ENCODE data around the gene FRMPD1.
"Not testable (repeated sequence)": the region's sequence is repeated elsewhere in the genome, so short reads cannot be mapped to it uniquely, and the experiment has no call there.

FRMPD1 gene

DNA sequence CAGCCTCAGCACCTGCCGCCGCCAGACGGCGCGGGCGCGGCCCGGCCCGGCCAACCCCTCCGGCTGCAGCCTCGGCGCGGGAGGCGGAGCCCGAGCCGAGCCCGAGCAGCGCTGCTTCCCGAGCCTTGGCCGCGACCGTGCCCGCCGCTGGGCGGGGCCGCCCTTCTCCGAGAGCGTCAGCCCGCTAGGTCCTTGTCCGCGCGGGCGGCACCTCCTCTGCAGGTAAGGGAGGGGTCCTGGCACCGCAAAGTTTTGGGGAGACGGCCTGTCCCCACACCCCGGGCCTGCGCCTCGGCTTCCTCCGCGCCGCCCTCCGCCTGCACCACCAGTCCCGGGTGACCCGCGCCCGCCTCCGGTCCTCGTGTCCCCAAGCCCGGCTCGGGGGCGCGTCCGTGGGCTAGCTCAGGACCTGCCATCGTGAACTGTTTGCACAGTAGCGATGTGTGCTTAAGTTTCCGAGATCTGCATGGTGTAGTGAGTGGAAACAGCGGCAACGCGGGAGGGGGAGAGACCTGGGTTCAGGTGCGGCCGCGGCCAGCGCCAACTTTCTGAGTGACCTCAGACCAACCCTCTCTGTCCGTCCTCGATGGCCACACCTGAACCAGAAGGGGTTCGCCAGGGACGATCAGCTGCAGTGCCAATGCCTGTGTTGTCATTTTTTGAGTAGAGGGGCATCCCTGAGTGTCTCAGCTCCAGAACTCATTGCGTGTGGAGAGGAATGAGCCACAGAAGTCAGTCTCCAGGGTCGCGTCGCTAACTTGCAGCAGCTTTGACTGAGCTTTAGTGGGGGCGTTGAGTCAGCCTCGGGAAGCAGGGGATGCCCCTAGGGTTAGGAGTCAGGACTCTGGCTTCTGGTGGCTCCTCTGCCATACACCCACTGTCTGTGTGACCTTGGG, at the start of gene FRMPD1:
Gene FRMPD1, plus strand, starts transcription at position 82 of the 896 bp plus-strand sequence. CDS start 41,688 bp downstream, outside the sequence.
- DNase-seq (ENCODE audit: low read depth), result no peak

GRCh38 chr9:37602061-37602460, 48.7 kb upstream of the FRMPD1 start:
- DNase-seq (ENCODE audit: low read depth), result not testable (repeated sequence)

- DNase-seq (ENCODE audit: low read depth), result no peak
Observed at GRCh38 chr9:37602817-37603216, 47.9 kb upstream of the FRMPD1 start.

DNA sequence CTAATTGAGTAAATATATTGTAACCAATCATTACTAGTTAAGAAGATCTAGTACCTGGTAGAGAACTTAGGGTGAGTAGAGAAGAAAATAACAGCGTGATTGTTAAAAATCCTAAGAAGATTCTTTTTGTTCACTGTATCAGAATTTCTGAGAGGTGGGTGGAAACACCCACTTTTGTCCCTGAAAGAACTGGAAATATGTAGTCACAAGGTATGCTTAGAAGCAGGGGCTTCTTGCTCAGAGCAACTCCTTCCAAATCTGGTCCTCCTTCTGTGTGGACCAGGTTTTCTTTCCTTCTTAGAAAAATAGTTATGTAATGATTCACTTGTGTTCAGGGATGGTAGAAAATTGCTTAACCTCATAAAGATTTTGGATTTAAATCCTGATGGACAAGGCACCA, 46.5 kb upstream of the FRMPD1 start:
- DNase-seq (ENCODE audit: low read depth), result no peak

- DNase-seq (ENCODE audit: low read depth), result no peak
Observed at GRCh38 chr9:37608250-37608649, 42.5 kb upstream of the FRMPD1 start.

DNA sequence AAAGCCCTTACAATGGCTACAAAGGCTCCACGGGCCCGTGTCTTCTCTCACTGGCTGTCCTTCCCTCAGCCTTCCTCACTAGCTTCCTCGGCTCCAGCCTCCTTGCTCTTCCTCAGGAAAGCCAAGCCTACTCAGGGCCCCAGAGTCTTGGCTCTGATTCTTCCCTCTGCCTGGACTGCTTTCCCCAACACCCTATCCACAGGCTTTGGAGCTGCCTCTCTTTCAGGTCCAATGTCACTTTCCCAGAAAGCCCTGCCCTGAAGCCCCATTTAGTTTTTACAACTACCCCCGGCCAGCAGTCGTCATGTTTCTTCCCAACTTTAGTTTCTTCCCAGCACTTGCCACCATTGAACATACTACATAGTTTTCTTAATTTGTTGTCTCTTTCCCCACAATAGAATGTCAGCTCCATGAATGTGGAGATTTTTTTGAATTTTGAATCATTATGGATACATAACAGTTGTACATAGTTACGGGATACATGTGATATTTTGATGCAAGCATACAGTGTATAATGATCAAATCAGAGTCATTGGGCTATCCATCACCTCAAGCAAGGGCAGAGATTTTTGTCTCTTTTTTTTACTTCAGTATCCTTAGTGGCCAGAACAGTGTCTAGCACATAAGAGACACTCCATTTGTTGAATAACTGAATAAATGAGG, 40.9 kb upstream of the FRMPD1 start:
- DNase-seq (ENCODE audit: low read depth), result no peak

GRCh38 chr9:37611014-37611413, 39.7 kb upstream of the FRMPD1 start:
- no peak for DNase-seq (ENCODE audit: low read depth)

DNA sequence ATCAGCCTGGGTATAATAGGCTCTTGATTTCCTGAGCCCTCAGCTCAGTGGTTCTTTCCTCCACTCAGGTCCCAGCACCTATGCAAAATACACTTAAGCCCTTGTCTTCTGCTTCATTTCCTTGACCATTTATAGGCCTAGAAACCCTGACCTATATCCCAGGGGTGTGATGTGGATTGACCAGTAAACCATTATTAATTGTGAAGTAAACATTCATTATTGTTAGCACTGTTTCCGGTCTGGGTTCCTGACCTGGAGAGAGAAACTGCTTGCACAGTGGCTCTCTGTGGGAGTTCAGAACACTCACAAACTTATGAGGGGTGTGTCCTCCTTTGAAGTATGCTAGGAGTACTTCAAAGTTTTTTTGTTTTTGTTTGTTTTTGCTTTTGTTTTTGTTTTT, 38.8 kb upstream of the FRMPD1 start:
- DNase-seq (ENCODE audit: low read depth), result no peak

DNA sequence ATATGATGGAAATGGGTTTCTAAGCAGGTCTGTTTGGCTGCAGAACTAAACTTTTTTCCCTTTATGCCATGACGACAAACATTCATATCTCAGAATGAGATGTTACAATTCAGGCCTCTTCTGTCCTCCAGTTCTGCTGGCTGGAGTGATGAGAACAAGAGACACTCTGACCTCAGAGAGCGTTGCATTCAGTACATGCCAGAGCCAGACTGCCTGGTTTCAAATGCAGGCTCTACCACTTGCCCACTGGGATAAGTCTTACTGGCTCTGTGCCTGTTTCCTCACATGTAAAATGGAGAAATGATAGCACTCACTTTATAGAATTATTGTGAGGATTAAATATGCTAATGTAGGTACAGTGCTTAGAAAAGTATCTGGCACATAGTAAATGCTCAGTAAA, 33.6 kb upstream of the FRMPD1 start:
- DNase-seq (ENCODE audit: low read depth), result no peak

DNA sequence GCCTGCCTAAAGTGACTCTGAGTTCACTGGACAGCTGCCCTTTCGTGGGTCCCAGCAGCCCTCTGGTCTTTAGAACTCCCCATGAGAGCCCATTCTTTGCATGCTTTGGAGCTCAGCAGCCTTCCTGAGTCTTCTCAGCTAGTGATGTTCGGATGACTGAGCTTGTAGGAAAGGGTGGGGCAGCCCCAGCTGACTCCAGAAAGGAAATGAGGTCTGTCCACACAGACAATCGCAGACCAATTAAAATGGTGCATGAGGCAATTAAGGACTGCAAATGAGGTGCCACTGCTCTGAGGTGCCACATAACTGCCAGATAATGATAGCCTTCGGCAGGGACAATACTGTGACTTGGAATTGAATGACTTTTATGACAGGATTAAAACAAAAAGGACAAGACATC, 32.9 kb upstream of the FRMPD1 start:
- peak; percentile 72 for DNase-seq (ENCODE audit: low read depth)

- DNase-seq (ENCODE audit: low read depth), result peak; percentile 85
Observed at GRCh38 chr9:37618817-37619216, 31.9 kb upstream of the FRMPD1 start.

DNA sequence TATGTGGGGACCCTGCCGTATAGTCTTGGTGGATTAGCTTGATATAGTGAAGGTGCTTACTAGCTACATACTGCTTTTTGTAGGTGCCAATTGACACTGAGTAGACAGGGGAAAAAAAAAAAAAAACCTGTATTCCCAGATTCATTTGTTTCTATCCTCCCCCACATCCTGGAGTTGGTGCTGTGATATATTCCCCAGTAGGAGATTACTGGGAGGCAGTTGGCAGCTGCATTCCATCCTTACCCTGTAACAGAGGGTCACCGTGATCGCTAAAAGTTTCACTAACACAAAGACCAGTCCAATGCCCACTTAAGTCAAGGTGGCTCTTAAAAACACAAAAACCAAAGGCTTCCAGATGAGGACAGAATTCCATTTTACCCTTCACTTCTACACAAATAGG, 30.9 kb upstream of the FRMPD1 start:
- DNase-seq (ENCODE audit: low read depth), result no peak

DNA sequence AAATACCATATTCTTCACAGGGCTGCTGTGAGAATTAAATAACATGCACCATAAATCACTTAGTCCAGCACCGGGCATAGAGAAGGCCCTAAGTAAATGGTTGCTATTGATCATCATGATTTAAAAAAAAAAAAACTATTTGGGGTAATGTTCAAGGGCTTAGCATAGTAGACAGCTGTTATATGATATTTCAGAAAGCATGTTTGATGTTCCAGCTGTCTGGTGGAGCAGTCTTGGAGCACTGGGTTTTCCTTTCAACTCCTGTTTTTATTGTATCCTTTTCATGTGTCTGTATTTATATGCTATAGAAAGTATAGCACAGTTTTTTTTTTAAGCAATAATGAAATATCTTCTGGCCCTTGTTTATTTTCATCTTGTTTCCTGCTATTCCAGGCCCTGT, 30.4 kb upstream of the FRMPD1 start:
- DNase-seq (ENCODE audit: low read depth), result no peak

- DNase-seq (ENCODE audit: low read depth), result no peak
Observed at GRCh38 chr9:37621273-37622121, 29.3 kb upstream of the FRMPD1 start.

- DNase-seq (ENCODE audit: low read depth), result peak; percentile 52
Observed at GRCh38 chr9:37622462-37622861, 28.3 kb upstream of the FRMPD1 start.

DNA sequence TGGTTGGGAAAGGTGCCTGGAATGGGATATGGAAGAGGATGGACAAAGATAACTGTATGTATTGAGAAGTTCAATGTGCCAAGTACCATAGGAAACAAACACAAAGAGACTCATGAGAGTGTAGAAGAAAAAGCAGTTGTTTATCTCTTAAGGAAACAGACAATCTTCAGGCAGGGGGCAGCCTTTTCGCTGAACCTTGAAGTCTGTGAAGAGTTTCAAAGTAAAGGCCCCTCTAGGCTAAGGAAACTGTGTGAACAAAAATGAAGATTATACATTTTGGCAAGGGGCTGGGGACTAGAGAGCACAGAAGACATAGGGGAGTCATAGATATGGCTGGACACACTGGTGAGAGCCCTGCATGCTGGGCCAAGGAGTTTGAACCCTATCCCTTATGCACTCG, 27.5 kb upstream of the FRMPD1 start:
- DNase-seq (ENCODE audit: low read depth), result no peak

DNA sequence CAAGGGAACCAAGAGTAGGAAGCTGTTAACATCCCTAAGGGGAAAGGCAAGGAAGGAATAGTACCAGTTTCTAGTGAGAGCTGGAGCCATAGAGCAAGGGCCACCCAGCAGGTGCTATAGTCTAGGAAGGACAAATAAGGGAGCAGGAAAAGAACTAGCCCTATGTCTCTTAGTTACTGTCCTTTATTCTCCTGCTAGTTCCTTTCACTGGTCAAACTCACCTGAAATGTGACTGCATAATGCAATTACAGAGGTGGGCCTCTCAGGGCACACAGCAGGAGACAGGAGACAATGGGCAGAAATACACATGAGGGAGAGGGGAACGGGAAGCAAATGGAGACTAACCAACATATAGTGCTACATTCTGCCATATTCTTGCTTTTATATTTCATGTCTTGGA, 26.7 kb upstream of the FRMPD1 start:
- no peak for DNase-seq (ENCODE audit: low read depth)

DNA sequence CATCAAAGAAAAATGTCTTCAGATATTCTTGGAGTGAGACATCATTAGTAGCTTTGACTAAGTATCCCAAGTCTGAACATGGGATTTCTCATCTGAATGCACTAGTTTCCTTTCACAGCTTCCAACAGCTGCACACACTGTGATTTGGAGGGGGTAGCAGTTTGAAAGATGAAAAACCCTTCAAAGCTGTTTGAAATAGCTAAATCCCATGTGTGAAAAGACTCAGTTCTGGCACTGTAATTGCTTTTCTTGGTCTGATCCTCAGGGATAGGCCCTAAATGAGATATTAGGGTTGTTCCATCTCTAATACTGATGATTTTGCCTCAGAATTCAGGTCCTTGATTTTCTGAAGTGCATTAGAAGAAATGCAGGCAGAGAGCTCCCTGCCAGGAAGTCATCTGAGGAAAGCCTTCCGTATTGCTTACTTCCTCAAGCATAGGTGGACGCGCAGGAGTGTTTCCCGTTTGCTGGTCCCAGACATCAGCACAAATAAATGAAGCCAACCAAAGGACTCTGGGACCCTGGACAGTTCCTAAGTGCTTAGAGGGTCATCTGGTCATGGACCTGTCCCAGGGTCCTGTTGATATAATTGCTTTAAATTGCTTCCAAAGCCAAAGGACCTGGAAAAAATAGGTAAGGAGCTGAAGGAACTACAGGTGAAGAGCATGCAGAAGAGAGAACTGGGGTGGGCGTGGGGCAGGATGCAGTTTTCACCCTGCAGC, 25.6 kb upstream of the FRMPD1 start:
- no peak for DNase-seq (ENCODE audit: low read depth)

GRCh38 chr9:37625758-37626147, 25.0 kb upstream of the FRMPD1 start:
- DNase-seq (ENCODE audit: low read depth), result no peak

DNA sequence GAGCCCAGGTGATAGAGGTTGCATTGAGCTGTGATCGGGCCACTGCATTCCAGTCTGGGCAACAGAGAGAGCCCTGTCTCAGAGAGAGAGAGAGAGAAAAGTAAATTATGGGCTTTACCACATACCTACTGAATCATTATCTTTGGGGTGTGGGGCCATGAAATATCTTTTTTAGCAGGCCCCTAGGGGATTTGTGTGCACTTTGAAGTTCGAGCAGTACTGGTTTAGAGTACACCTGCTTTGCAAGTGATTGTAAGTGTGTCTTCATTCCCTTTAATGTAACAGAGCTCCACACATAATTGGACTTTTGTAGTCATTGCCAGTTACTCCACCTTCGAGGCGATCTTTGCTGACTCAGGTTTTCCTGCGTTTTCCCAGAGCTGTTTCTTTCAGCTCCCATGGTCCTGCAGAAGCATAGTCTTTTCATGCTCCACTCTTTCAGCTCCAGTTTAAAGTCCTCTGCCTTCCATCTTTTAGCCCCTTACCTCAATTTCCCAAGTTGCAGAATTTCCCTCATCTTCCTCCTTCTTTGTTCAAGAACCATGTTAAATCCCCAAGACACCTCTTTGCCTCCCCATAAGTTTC, 24.0 kb upstream of the FRMPD1 start:
- no peak for DNase-seq (ENCODE audit: low read depth)

GRCh38 chr9:37632479-37632878, 18.3 kb upstream of the FRMPD1 start:
- no peak for DNase-seq (ENCODE audit: low read depth)

DNA sequence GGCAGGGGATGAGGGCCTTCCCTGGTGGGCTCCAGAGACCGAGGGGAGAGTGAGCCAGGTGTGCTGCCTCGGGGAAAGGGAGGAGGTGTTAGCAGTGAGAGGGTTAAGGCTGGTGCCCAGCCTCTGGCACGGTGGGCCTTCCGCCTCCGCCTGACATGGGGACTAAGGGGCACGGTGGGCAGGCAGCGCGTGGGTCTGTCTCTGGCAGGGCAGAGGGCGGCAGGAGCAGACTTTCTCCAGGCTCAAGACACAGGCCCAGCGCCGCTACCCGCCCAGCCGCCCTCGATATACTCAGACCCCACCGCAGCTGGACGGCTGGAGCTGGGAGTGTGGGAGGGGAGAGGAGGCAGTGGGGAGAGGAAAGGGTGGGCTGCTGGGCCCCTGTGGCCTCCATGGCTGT, 14.9 kb upstream of the FRMPD1 start:
- no peak for DNase-seq (ENCODE audit: low read depth)
